GM12875 (cell line): ENCODE data around the gene TIMM17A.
A peak's percentile ranks its signal among the peaks of the same experiment; 100 is the strongest.

ENCODE experiments used
- H3K4me3 ChIP-seq: one replicate; pipeline ENCODE4 v1.5.1; 2011; ENCODE audit warnings: low read depth, low read length, control low read depth
- CTCF ChIP-seq: IDR thresholded peaks from 2 replicates; pipeline ENCODE4 v1.5.1; 2011; ENCODE audit warnings: low read depth, mild to moderate bottlenecking, control low read depth, inconsistent platforms, low read length, moderate library complexity, borderline replicate concordance; ENCODE audit not compliant: insufficient read depth

TIMM17A gene

GRCh38 chr1:202002507-202002906, 47.2 kb downstream of the TIMM17A start:
- no peak for TF ChIP-seq CTCF

GRCh38 chr1:202004711-202005110, 49.4 kb downstream of the TIMM17A start:
- no peak overlapping the region for H3K4me3 ChIP-seq
- no peak for TF ChIP-seq CTCF

More at GRCh38 chr1:202002507-202002906, 47.2 kb downstream of the TIMM17A start:
- no peak overlapping the region for H3K4me3 ChIP-seq

- no peak overlapping the region for H3K4me3 ChIP-seq
- TF ChIP-seq CTCF = no peak
Measured at GRCh38 chr1:202005958-202006357, 50.7 kb downstream of the TIMM17A start.

- no peak overlapping the region for H3K4me3 ChIP-seq
- no peak for TF ChIP-seq CTCF
Measured at GRCh38 chr1:202007304-202007703, 52.0 kb downstream of the TIMM17A start.

- TF ChIP-seq CTCF = no peak
- no peak overlapping the region for H3K4me3 ChIP-seq
Measured at GRCh38 chr1:202007805-202008489, 52.6 kb downstream of the TIMM17A start.

- H3K4me3 ChIP-seq = no peak overlapping the region
- TF ChIP-seq CTCF = peak; percentile 73
Measured at GRCh38 chr1:202009326-202010179, 54.2 kb downstream of the TIMM17A start.
